GM18861 (cell line): ENCODE results near the gene ART4.

ENCODE experiments used
- ATAC-seq: cut with Tn5 transposase; IDR thresholded peaks from one replicate; pipeline ENCODE4 v1.9.1; 2021; ENCODE audit not compliant: unreplicated experiment

Gene ART4

DNA sequence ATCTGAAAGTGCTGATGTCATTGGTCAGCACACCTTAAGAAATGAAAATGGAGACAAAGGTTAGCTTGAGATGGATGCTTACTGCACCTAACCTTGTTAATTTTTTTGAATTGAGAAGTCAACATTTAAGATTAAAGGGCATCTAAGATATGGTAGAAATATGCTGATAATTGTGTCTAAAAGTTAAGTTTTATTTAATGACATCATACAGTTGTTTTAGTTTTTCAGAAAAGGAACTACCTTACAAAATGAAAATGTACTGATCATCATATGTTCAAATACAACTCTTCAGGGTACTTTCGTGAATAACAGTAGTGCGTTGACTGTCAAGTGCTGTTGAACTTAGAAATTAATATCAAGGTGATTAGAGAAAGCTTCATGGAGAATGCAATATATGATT lies 31.8 kb downstream of the ART4 start:
- no peak for ATAC-seq

- no peak for ATAC-seq
These were observed 32.3 kb downstream of the ART4 start for GRCh38 chr12:14810953-14811483.

DNA sequence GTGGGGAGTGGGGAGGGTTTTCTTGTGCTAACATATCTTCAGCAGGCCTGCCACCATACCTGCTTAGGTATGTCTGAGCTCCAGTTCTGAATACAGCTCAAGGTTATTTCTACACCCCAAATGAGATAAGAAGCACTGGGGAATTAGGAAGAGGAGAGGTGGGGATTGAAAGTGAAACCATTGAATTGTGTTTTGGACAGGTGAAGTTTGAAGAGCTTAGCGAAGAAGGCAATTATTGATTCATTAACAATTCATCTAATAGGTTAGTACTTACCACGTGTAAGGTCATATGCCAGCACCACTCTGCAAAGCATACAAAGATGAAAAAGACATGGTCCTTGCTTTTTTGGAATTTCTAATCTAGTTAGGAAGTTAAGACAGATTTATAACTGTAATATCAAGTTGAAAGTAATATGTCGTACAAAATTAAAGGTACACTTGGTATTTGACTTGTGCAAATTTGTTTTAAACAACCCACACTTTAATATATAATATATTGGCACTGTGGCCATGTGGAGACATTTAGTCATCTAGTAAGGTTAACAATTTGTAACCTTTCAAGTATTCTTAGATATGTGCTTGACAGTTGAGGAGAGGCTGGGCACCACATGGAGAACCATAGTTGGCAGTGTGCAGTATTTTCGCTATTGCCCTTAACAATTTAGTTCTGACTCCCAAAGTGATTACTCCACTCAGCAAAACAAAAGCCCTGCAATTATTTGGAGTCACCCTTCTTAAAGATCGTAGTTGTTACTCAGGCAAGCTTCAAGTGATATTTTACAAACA lies 33.0 kb downstream of the ART4 start:
- ATAC-seq, result no peak

GRCh38 chr12:14803830-14804160 lies 39.5 kb downstream of the ART4 start:
- ATAC-seq, result peak; percentile 3

DNA sequence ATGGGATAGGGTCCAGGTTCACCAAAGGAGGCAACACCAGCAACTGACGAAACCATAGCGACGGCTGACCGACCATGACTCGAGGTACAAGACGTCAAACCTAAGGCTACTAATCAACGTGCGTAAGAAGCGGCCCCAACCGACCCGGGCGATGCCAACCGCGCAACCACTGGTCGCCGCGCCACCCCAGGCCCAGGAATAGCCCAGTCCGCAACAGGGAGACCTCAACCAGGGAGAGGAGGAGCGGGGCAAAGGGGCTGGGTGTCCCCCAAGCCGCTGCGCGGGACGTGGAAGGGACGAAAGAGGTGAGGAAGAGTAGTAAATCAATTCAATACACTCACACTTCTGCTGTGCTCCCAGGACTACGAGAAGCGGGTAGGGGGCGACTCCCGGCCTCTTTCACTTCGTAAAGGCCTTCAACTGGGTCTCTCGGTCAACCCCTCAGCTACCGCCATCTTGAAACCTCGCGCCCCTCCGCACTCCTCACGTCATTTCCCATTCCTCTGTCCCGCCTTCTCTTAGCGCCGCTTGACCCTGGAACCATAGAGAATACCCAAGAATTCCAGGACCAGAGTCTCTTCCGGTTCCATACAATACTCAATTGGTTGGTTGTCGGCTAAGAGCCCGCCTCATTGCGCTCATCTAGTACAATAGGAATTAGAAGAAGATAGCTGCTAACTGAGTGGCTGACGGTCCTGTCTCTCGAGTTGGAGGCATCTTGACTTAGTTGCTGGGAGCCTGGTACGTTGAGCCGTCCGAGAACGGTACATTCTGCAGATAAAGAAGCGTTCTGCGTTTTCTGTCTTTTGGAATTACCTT lies 40.1 kb downstream of the ART4 start, which contains the start of the genes C12orf60 and WBP11:
TSS of gene C12orf60 (plus strand) at position 660 of the 819 bp plus-strand sequence. CDS start 19,266 bp downstream, outside the sequence.
TSS of gene WBP11 (minus strand) at position 468 of the 819 bp plus-strand sequence. CDS start 2,095 bp downstream, outside the sequence.
- peak; percentile 100 for ATAC-seq

GRCh38 chr12:14802721-14803010 lies 40.7 kb downstream of the ART4 start:
- no peak for ATAC-seq

DNA sequence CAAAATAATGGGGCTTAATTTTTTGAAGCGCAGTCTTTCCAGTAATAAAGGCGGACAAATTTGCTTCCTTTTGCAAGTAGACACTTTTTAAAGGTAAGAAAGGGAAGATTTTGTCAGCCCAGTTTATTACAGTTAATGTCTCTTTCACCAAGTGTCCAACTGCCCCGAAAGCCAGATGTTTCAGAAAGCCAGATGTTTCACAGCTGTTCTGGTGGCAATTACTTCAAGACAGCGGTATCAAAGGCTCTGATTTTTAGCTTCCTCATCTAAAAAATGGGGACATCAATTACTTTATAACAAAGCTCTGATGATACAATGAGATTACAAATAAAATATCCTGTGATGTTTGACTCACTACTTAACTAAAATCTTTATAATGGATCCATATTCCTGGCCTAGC lies 41.1 kb downstream of the ART4 start:
- ATAC-seq, result no peak

- no peak for ATAC-seq
These were observed 48.3 kb downstream of the ART4 start for GRCh38 chr12:14795028-14795448.

DNA sequence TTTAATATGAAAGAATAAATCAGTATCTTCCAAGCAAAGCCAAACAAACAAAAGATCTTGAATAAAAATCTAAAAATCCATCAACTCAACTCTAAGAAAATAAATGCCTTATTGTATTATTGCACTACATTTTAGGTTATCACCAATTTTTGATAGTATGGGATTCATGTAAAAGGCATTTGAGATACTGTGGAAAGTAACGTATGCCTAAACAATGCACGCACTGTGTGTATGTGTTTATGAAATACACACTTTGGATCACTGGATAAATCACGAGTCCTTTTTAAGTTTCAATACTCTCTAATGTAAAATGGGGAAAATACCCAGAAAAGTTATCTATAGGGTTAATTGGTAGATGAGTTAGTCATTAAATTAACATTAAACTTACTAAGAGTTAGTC lies 57.8 kb downstream of the ART4 start:
- no peak for ATAC-seq

DNA sequence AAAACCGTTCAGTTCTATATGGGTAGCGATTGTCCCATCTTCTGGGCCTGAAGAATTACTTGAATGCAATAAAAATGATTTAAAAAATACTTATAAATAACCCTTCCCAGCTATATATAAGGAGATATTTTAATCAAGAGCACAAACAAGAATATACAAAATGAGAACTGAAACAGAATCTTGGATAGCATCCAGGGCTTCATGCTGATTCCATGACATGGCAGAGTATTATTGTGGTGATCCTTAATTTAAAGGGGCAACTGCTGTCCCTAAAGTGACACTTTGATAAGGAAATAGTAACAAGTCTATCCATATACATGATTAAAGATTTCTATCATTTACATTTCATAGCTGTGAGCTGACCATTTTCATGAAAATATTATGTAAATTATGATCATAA lies 58.9 kb downstream of the ART4 start:
- ATAC-seq, result no peak

DNA sequence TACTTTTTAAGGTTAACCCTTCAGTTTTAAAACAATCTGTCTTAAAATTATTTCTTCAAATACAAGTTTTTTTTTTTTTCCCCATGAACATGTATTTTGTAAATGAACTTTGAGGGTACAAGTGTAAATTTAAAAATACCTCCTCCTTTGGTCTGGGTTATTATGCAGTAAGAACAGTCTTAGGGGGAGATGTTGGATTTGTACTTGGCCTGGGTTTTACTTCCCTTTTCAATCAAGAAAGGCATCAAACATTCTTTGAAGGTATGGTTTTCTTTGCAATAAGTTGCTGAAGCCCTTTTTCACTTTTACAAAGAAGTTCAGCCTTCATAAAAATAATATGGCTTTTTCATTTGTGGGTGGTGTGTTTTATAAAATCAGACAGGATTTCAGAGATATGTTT lies 60.6 kb downstream of the ART4 start:
- no peak for ATAC-seq

DNA sequence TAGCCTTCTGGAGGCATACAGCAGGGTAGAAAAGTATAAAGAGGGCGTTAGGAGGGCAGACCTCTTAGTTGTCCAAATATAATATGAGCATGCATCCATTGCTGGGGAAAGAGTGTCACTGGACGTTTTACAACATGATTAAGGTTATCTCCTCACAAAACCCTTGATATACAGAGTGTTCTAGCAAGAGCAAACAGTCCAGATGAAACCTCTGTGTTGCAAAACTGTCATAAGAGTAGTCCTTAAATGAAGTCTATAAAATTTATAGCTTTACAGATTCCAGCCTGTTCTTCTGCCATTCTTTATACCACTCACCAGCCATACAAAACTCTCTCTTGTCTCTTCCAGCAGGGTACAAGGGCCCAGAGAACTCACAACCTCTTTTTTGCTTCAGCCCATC lies 61.8 kb downstream of the ART4 start:
- ATAC-seq, result no peak

GRCh38 chr12:14780859-14781258 lies 62.5 kb downstream of the ART4 start:
- ATAC-seq, result no peak

GRCh38 chr12:14779834-14780233 lies 63.5 kb downstream of the ART4 start:
- ATAC-seq, result no peak

- no peak for ATAC-seq
These were observed 66.1 kb downstream of the ART4 start for GRCh38 chr12:14777271-14777670.

DNA sequence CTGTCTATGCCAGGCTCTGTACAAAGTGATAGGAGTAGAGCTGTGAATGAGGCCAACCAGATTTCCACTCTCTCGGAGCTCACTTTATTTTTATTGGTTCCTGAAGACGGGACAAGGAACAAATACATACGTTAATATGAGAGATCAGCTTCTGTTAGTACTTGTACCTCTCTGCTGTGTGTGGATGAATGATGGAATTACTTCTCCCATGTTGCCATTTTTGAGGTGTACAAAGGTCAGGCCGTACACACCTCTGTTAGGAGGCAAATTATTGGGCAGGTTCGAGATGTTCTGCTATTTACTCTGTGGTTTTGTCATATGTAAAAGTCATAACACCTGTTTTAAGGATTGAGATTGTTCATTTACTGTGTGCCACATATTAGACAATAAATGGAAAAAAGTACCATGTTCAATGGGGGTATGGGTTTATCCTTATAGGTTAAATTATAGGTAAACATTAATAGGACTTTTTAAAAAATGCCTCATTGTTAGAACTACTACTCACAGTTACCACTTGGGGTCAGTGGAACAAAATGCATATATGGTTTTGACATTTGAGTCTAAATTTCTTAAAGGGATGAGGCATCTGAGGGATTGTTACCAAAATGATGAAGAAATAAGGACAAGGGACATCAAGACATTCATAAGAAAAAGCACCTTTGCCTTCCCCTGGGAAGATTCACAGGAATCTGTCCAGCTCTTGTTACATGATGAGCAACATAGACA lies 66.9 kb downstream of the ART4 start:
- no peak for ATAC-seq

- ATAC-seq, result no peak
These were observed 67.7 kb downstream of the ART4 start for GRCh38 chr12:14775636-14775980.
